ENCODE measurements around the gene PSME1.
A peak's percentile ranks its signal among the peaks of the same experiment; 100 is the strongest.

The PSME1 gene

GRCh38 chr14:24110060-24110459, 25.9 kb upstream of the PSME1 start:
- Histone ChIP-seq H3K4me3 (ENCODE audit: low read depth, low read length) (no peak overlapping the region), H3K9me3 (ENCODE audit: severe bottlenecking) (no peaks in the 10 kb centered on the region), H3K27ac (no peak overlapping the region), H3K36me3 (no peaks in the 10 kb centered on the region), H3K27me3 (ENCODE audit: insufficient read depth, low read depth, severe bottlenecking) (no peaks in the 10 kb centered on the region)
- TF ChIP-seq CTCF (IDR thresholded peaks at IDR 0.05; ENCODE audit: low read depth, low read length), result no peak
- DNase-seq, result no peak

GRCh38 chr14:24110523-24110922, 25.5 kb upstream of the PSME1 start:
- no peak for TF ChIP-seq CTCF (IDR thresholded peaks at IDR 0.05; ENCODE audit: low read depth, low read length)
- no peak for DNase-seq
- Histone ChIP-seq H3K27ac (no peak overlapping the region), H3K4me3 (ENCODE audit: low read depth, low read length) (no peak overlapping the region), H3K27me3 (ENCODE audit: insufficient read depth, low read depth, severe bottlenecking) (no peaks in the 10 kb centered on the region), H3K36me3 (no peaks in the 10 kb centered on the region), H3K9me3 (ENCODE audit: severe bottlenecking) (no peaks in the 10 kb centered on the region)

- no peak for DNase-seq
- TF ChIP-seq CTCF (IDR thresholded peaks at IDR 0.05; ENCODE audit: low read depth, low read length), result no peak
- Histone ChIP-seq H3K27me3 (ENCODE audit: insufficient read depth, low read depth, severe bottlenecking) (no peaks in the 10 kb centered on the region), H3K4me3 (ENCODE audit: low read depth, low read length) (peak overlapping the region; percentile 72), H3K9me3 (ENCODE audit: severe bottlenecking) (no peaks in the 10 kb centered on the region), H3K36me3 (peaks cover 21% of the 10 kb centered on the region), H3K27ac (peak overlapping the region; percentile 97)
Measured at GRCh38 chr14:24113379-24113800, 22.6 kb upstream of the PSME1 start.

GRCh38 chr14:24113801-24114531, 22.0 kb upstream of the PSME1 start:
- DNase-seq, result peak; percentile 95

GRCh38 chr14:24114532-24115421, 21.2 kb upstream of the PSME1 start, which contains the start of the genes DCAF11 and NRL:
TSS of gene DCAF11 (plus strand) at chr14:24114777. CDS start at chr14:24115595, 818 bp downstream.
TSS of gene NRL (minus strand) at chr14:24114949. CDS start at chr14:24082848, 32,101 bp downstream.
- Histone ChIP-seq H3K36me3 (peaks cover 35% of the 10 kb centered on the region), H3K27me3 (ENCODE audit: insufficient read depth, low read depth, severe bottlenecking) (no peaks in the 10 kb centered on the region), H3K4me3 (ENCODE audit: low read depth, low read length) (peak within 1 kb of the TSS; percentile 72), H3K9me3 (ENCODE audit: severe bottlenecking) (no peaks in the 10 kb centered on the region), H3K27ac (peak within 1 kb of the TSS; percentile 97)
- TF ChIP-seq CTCF (IDR thresholded peaks at IDR 0.05; ENCODE audit: low read depth, low read length), result no peak
- DNase-seq, result peak; percentile 99

More at GRCh38 chr14:24113801-24114531, 22.0 kb upstream of the PSME1 start:
- H3K4me3 ChIP-seq (ENCODE audit: low read depth, low read length), result peak overlapping the region; percentile 72
- no peaks in the 10 kb centered on the region for H3K9me3 ChIP-seq (ENCODE audit: severe bottlenecking)
- H3K27ac ChIP-seq, result peak overlapping the region; percentile 97
- H3K36me3 ChIP-seq, result peaks cover 27% of the 10 kb centered on the region
- H3K27me3 ChIP-seq (ENCODE audit: insufficient read depth, low read depth, severe bottlenecking), result no peaks in the 10 kb centered on the region
- TF ChIP-seq CTCF (IDR thresholded peaks at IDR 0.05; ENCODE audit: low read depth, low read length), result no peak

Measured in WERI-Rb-1 (cell line).